ENCODE measurements around the gene NPAS3.

The NPAS3 gene

DNA sequence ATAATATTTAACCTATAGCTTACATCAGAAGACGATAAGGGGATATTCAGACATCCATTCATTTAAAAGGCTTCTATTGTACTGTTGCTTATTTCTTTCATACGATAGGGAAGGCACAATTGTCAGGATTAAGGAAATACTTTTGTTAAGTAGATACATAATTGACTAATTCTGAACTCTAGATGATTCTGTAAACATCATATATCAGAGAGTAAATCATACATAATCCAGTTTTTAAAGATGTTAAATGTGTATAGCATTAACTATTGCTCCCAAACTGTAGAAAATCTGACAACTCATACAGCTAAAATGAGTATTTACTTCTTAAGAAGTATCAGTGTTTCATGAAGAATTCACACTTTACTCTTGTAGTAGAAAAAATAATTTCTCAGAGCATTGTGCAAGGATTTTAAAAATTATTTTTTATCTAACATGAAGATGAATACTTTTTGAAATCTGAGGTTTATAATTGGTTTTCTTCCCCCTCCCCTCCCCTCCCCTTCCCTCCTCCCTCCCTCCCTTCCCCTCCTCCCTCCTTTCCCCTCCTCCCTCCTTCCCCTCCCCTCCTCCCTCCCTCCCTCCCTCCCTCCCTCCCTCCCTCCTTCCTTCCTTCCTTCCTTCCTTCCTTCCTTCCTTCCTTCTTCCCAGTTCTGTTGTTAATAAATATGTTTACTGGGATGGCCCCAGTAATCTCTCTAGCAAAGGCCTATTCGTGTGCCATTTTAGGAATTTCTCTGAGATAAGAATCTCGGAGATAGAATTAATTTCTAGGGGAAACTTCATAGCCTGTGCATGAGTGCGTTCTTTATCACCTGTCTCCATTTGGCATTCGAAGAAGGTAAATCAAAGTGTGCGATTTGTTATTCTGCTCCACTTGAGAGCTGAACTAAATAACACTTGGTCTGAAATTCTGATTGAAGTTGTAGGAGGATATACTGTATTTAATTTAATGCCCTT lies 2.3 kb downstream of the NPAS3 start:
- no peak for DNase-seq

DNA sequence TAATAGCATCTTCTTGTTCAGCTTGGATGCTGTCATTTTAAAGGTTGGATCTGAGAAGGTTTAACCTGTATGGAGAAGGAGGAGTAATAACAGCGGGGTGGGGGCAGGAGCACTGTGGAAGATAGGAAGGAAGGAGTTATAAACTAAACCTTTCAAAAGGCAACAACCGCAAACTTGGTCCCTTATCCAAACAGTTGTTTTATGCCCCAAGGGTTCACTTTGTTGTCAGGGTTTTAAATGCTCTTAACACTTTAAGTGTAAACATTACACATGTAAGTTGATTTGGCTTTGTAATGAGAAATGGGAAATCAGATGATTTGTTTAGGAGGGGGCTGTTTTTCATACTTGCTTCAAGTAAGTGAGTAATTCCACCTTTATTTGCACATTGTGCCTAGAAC lies 3.0 kb downstream of the NPAS3 start:
- no peak for DNase-seq

DNA sequence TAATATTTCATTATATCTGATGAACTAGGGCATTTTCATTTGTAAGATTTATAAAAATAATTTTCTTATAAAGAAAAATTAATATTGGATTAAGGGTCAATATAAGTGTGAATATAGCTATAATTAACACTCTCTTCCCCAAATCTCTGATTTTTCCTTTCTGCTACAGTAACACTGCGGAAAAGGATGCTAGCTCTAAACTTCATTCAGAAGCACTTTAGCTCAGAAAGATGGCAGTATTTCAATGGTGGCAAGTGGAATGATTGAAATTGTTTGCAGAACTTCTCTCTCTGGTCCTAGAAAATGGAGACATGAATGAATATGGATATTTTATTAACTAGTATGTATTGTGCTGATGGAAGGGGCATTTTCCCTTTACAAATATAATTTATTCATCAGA lies 8.4 kb downstream of the NPAS3 start:
- no peak for DNase-seq

DNA sequence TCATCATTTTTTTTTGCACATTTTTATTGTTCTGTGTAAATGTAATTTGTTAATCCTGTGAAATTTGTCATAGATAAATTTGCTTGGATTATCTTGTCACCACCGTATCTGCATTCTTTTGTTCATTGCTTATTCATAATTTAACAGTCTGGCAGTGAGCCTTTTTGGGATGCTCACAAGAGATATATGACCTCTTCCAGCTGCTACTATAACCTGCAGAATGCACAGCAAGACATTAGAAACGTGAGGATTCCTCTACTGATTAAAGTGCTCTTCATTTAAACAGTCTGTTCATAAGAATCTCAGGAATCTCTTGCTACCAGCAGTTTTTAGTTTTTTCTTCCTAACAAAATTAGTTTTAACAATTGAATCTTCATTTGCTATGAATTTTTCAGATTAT lies 9.1 kb downstream of the NPAS3 start:
- DNase-seq = no peak

DNA sequence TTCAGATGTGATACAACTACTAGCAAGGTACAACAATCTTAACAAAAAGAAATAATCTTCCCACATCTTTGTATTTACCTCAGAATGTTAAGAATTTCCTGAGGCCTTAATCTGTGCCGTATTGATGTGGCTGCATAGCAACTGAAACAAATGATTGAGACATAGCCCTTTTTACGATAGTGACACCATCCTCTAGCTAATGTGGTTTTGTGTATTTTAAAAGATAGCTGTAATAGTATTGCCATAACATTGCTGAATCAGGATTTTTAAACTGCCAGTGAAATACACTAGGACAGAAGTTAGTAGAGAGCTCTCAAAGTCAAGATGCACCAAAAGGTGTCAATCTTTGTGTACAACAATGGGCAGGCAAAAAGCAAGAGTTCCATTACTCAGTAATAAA lies 11.9 kb downstream of the NPAS3 start:
- no peak for DNase-seq

DNA sequence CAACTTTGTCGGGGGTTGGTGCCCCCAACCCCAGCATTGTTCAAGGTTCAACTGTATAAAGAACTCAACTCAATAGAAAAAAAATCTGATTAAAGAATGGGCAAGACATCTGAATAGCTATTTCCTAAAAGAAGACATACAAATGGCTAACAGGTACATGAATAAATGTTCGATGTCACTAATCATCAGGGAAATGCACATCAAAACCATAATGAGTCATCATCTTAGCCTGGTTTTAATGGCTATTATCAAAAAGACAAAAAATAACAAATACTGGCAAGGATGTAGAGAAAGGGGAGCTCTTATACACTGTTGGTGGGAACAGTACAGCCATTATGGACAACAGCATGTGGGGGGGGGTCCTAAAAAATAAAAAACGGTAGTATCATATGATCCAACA lies 28.7 kb downstream of the NPAS3 start:
- no peak for DNase-seq

DNA sequence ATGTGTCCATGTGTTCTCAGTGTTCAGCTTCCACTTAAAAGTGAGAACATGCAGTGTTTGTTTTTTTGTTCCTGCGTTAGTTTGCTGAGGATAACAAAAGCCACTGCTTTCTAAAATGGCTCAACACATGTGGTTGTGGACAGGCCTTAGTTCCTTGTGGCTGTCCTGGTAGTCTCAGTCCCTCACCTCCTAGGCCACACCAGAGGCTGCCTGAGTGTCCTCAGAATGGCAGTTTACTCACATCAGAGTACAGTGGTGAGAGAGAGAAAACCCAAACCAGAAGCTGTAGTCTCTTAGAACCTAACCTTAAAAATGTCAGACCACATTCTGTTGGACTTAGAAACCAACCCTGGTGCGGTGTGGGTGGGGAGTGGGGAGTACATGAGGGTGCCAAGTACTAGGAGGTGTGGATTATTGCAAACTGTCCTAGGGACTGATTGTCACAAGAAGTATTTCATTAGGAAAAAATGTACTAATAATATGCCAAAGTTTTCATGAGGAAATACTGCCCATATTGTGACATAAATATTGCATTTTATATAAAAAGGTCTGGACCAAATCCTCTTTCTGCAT lies 30.4 kb downstream of the NPAS3 start:
- DNase-seq = no peak

DNA sequence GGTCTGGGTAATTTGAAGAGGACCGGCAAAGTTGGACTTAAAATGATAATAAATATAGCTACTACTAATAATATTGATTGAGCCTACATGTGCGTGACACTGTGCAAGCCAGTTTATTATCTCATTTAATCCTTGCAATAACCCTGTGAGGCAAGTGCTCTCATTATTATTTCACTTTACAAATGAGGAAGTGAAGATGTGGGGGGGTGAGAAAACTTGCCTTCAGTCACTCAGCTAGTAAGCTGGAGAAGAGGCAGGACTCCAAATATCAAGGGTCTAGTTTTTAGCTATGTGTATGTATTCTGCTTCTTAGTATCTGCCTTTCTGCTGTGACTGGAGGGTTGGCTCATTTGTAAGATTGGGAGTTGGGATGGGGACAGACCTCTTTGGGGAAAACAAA lies 39.2 kb downstream of the NPAS3 start:
- DNase-seq = no peak

DNA sequence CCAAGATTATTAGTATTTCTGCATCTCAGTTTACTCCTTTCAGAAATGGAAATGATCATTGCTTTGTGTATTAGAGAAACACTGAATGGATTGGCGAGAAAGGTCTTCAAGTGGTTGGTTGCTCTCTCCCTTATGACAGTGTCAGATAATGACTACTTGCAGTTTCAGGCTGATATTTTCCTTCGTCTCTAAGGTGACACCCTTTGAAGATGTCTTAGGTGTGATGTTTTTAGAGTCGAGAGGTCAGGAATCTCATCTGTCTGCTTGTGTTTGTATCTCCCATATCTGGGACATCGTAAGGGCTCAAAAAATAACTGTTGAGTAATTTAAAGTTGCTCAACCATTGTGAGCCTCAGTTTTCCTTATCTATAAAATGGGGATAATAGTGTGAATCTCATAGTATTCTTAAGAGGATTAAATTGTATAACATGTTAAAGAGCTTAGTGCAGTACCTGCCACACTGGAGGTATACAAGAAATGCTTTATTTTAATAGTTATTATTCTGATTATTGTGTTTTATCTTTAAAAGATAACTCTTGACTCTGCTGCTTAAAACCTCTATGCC lies 40.1 kb downstream of the NPAS3 start:
- no peak for DNase-seq

DNA sequence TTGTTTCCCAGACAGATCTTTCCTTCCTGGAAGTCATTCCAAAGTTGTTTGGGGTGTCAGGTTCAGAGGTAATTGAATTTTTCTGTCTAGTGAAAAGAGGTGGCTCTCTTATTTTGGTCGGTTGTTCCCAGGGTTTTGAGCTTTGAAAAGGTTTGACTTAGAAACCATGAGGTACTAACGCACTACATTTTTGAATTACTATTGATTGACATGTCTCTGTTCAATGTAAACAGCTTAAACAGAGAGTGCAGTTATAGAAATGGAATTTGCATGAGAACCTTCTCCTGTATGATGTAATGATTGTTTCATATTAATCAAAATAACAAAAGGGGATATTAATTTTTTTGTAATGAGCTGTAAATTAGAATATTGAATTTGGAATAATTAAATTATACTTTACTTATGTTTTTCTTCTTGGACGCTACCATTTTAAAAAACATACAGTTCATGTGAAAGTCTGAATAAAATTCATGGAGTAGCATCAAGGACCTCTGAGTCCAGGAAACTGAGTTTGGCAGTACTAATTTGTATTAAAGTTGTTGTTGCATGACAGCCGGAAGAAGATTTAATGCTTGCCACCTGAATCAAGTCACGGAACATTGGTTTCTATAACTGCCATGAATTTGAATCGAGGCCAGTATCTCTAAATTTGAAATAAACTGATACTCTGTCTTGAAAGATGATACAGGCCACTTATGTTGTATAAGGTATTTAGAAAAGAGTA lies 41.7 kb downstream of the NPAS3 start:
- no peak for DNase-seq

DNA sequence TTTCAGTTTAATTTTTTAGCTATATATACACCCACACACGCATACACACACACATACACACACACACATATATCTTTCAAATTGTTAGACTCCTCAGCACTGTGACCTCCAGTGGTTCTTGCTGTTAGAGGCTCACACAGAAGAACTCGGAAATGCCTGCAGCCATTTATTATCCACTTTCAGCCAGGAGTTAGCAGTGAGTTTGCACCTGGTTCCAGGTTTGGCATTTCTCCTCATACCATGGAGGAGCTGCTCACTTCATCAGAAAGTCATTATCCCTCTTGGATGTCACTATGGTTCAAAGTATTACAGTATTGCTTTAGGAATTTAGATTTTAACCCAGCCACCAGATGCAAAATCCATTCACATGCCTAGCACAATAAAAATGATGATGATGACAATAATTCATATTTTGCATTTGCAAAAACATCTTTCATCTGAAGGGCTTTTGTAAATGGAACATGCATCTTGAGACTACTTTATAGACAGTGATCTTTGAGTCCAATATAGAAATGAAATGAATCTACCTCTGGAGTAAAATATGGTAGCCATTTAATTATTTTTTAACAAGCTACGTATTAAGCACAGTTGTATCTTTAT lies 42.3 kb downstream of the NPAS3 start:
- no peak for DNase-seq

DNA sequence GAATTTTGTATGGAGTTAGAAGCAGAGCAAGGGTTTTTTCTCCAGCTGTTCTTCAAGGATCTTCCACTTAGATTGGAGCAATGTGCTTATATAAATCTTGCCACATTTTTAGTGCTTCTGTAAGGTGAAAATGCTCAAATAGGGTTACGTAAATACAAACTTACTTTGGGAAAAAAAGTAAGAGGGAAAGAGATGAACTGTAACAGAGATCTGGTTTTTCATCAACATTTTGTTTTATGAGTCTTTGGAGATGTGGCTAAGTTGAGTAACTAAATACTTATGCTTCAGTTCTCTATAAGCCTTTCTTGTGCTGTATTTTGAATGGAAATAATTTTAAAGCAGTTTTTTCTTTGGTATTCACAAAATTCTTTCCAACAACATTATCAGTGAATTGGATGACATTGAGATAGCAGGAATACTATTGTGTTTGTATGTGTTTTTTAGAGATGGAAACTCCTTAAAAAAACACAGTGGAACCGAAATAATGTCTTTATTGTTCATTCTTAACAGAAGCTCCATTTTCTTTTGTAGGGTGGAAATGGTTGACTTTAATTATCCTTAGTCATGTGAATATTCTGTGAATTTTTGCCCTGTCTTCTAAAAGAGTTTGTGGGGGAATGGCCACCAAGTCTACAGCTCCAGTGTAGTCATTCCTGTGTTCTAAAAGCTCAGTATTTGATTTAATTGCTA lies 45.7 kb downstream of the NPAS3 start:
- no peak for DNase-seq

DNA sequence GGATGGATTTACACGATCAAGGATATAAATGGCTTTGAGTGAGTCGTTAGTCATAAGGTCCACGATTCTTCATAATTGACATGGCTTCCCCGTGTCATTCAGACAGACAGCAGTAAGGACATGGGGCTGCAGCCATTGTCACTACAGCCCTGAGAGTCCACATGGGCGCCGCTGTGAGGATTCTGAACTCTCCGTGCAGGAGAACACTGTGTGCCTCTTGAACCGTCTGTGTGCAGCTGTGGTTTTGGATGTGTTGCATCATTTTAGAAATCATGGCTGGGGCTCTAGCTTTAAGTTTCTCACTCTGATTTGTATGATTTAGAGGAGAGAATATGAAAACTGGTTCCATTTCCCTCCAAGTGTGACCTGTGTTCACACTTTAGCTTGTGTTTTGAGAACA lies 47.2 kb downstream of the NPAS3 start:
- no peak for DNase-seq

DNA sequence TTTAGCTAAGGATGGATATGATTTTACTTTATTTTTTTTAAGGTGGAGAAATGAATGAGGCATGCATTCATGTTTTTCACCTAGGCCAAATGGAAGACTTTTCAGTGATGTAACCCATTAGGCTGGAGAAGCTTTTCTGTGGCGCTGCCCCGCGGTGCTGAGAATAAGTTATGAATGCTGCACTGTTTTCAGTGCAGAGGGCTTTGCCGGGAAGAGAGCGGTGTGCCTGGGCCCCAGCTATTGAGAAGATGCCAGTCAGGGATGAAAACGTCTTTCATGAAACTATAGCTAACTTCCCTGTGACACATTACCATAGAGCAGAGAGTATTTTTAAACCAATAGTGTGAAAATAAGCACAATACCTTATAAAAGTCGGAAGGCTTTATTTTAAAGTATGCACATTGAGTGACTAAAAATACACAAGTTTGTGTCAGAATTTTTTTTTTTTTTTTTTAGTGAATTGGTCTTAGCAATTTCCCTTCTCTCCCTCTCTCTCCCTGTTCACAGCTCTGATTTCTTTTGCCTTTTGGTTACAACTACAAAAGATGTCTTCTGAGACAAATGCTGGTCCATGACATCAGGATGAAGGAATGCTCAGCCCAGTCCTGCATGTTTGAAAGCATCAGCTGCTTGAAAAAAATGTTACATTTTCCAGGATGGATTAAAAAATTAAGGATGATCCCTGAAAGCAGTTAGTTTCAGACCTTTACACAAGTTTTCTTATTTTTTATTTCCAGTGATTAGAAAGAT lies 48.3 kb downstream of the NPAS3 start:
- no peak for DNase-seq

DNA sequence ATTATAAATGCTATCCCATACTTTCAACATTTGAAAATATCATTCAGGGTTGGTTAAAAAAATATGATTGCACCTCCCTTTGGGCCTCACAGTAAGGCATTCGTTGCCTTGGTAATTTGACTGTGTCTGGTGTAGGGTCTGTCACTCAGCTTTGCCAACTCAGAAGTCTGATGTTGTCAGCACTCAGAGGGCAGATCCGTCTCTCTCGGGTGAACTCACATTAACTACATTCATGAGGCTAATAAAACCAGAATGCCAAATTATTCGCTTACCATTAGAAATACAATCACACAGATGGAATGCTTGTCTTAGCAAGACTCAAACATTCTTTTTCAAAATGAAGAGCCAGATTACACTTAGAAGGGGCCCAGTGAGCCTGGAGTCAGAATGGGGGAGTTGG lies 53.0 kb downstream of the NPAS3 start:
- DNase-seq = no peak

DNA sequence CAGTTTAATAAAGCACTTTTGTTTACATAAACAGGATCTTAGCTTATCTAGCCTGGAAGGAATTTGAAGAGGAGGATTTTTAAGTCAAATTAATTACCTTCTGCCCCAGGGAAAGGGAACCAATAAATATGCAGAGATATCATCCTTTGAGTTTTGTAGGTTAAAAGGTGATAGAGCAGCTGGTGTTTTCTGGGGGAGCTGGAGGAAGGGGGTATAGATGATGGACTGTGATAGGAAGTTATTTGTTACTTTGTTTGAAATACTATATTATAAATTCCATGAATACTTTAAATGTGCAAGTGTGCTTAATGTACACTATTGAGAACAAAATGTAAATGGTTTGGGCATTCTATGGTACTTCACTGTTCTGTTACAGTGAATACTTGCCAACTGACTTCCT lies 55.2 kb downstream of the NPAS3 start:
- no peak for DNase-seq

DNA sequence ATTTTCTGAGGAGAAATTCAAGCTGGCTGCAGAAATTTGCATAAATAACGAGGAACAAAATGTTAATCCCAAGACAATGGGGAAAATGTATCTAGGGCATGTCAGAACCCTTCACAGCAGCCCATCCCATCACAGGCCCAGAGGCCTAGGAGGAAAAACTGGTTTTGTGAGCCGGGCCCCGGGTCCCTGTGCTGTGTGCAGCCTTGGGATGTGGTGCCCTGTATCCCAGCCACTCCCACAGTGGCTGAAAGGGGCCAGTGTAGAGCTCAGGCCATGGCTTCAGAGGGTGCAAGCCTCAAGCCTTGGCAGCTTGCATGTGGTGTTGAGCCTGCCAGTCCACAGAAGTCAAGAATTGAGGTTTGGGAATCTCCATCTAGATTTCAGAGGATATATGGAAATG lies 57.7 kb downstream of the NPAS3 start:
- no peak for DNase-seq

DNA sequence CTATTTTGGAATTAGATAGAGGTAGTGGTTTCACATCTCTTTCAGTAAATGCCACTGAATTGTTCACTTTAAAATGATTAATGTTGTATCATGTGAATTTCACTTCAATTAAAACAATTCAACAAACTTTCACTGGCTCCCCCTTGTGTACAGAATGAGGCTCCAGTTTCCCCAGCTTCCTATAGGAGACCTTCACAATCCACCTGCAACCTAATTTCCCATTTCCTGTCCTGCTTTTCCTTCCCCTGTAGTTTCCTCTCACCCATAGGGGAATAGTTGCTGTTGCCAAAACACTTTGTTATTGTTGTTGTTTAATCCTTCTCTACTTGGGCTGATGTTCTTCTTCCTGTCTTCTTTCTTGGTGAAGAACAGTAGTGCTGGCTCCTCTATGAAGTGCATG lies 59.8 kb downstream of the NPAS3 start:
- no peak for DNase-seq

DNA sequence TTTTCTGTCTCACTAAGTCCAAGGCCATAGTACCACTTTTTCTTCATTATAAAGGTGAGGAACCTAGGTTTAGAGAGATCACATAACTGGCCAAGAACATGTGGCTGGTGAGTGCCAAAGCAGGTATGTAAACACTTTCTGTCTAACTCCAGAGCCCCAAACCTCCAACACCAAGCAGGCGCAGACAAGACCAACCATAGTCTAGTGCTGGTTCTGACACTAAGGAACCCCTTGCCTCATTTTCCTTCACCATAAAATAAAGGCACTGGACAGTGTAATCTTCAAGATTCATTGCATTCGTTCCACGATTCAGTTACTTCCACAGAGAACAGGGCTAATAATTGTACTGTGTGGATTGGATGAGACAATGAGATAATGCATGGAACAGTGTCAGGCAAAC lies 71.0 kb downstream of the NPAS3 start:
- DNase-seq = no peak

DNA sequence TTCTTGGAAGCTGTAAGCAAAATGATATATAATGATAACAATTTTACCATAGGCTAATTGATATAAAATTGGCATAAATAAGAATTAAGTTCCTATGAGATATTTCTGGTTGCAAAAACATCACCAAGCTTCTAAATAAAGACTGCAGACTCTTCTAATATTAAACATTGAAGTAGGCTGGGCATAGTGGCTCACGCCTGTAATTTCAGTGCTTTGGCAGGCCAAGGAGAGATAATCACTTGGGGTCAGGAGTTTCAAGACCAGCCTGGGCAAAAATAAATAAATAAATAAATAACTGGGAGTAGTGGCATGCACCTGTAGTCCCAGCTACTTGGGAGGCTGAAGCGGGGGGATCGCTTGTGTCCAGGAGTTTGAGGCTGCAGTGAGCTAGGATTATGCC lies 71.8 kb downstream of the NPAS3 start:
- no peak for DNase-seq

DNA sequence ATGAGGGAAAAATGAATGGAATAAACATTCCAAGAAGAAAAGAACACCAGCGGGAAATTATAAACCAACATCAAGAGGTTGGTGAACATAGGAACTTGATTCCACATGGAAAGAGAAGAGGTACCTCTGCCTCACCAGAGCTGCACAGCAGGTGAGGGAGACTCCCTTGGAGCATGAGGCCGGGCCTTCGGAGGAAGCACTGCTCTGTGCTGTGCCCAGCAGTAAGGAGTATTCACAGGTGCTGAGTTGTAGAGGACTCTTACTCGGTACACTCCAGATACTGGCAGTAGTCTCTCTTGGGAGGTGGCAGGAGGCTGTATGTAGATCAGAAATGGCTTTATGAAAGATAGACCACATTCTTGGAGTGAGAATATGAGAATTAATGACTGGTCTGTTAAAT lies 76.0 kb downstream of the NPAS3 start:
- DNase-seq = no peak

DNA sequence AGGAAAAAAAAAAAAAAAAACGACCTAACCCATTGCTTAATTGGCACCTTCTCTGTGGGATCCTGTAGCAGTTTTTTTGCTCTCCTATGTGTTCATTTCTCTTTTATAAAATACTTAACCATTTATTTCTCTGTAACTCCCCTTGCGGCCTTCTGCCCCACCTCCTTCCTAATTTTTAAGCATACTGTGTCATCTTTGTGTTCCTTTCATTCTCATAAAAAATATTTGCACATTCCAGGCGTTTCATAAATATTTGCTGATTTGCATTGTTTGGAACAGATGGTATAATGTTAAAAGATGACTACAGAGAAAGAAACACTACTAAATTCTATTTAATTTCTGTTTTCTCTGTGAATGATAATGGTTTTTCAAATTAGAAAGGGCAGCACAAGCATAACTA lies 77.9 kb downstream of the NPAS3 start:
- DNase-seq = no peak

Data from activated naive CD4-positive, alpha-beta T cell treated with Interleukin-2 at 50 U/mL for 16 hours (primary cell).